Hepatocyte (in vitro differentiated cells): ENCODE data around the gene UNKL. TPM values are rescaled to one million over a fixed set of nuclear protein-coding genes. Genes with fewer than 3 reads are reported as not detected.

Experiments
- DNase-seq: peaks from one replicate; pipeline ENCODE4 v3.0.0-alpha.2; 2016; ENCODE audit warnings: low spot score
- H2AFZ ChIP-seq: fragments of 200-600 bp; sonication (generic); 2 replicates; pipeline ENCODE4 v1.6.0; 2016; ENCODE audit warnings: antibody characterized with exemption, mild to moderate bottlenecking
- H3K27ac ChIP-seq: fragments of 200-600 bp; sonication (generic); 2 replicates; pipeline ENCODE4 v1.5.1; 2016; ENCODE audit warnings: mild to moderate bottlenecking
- H3K27me3 ChIP-seq: fragments of 200-600 bp; sonication (generic); 2 replicates; pipeline ENCODE4 v1.6.1; 2016
- H3K36me3 ChIP-seq: fragments of 200-600 bp; sonication (generic); replicated peaks from 2 replicates; pipeline ENCODE4 v1.5.1; 2016; ENCODE audit warnings: low read depth; ENCODE audit not compliant: insufficient read depth
- H3K4me1 ChIP-seq: fragments of 200-600 bp; sonication (generic); 2 replicates; pipeline ENCODE4 v1.5.1; 2016; ENCODE audit warnings: mild to moderate bottlenecking, moderate library complexity; ENCODE audit not compliant: insufficient read depth
- H3K4me2 ChIP-seq: fragments of 200-600 bp; sonication (generic); 2 replicates; pipeline ENCODE4 v1.6.0; 2016
- H3K4me3 ChIP-seq: fragments of 200-600 bp; sonication (generic); 2 replicates; pipeline ENCODE4 v1.5.1; 2016; ENCODE audit warnings: mild to moderate bottlenecking
- H3K79me2 ChIP-seq: fragments of 200-600 bp; sonication (generic); 2 replicates; pipeline ENCODE4 v1.6.0; 2017; ENCODE audit warnings: mild to moderate bottlenecking
- H3K9me2 ChIP-seq: fragments of 200-600 bp; sonication (generic); replicated peaks from 2 replicates; pipeline ENCODE4 v1.6.0; 2017; ENCODE audit warnings: mild to moderate bottlenecking; ENCODE audit not compliant: insufficient read depth
- H3K9me3 ChIP-seq: fragments of 200-600 bp; sonication (generic); 2 replicates; pipeline ENCODE4 v1.5.1; 2016; ENCODE audit warnings: low read depth, mild to moderate bottlenecking
- H4K20me1 ChIP-seq: fragments of 200-600 bp; sonication (generic); 2 replicates; pipeline ENCODE4 v1.6.0; 2016; ENCODE audit warnings: mild to moderate bottlenecking; ENCODE audit not compliant: insufficient read depth, poor library complexity, severe bottlenecking
- CTCF ChIP-seq: fragments of 200-600 bp; sonication (generic); IDR thresholded peaks from 2 replicates; pipeline ENCODE4 v1.5.1; 2016; ENCODE audit warnings: antibody characterized with exemption, mild to moderate bottlenecking; ENCODE audit not compliant: poor library complexity
- EZH2 ChIP-seq: fragments of 200-600 bp; sonication (generic); IDR thresholded peaks from 2 replicates; pipeline ENCODE4 v1.6.1; 2016; ENCODE audit warnings: antibody characterized with exemption, mild to moderate bottlenecking, borderline replicate concordance
- EZH2phosphoT487 ChIP-seq: fragments of 200-600 bp; sonication (generic); IDR thresholded peaks from one replicate; pipeline ENCODE4 v1.6.1; 2018; ENCODE audit warnings: antibody characterized with exemption, mild to moderate bottlenecking, low read depth, moderate library complexity; ENCODE audit not compliant: unreplicated experiment, severe bottlenecking
- WGBS: methylation state at CpG from one replicate; pipeline ENCODE4 v1.1.6; 2016; ENCODE audit warnings: low lambda C conversion rate; ENCODE audit errors: missing lambda C conversion rate; 5-methylcytosine and 5-hydroxymethylcytosine counted together
- polyA plus RNA-seq: library from polyadenylated mRNA; unstranded; fragments of >200 nt; fragmentation: Nextera tagmentation; extraction: Ambion mirVana; gene quantifications from 2 replicates; pipeline ENCODE4 v1.2.1, GENCODE V29; 2016
- total RNA-seq: library from RNA; depleted of rRNA; stranded (reverse); fragments of >200 nt; gene quantifications from 2 replicates; pipeline ENCODE4 v1.2.3, GENCODE V29; 2014

The UNKL gene
- total and polyA plus RNA-seq, 2 experiments from 2014 or later: 8.5 to 10.3 TPM

- no peaks in the 10 kb centered on the region for H3K9me2 ChIP-seq
- DNase-seq: no peak
- TF ChIP-seq EZH2: no peak
- no peak for TF ChIP-seq CTCF
- TF ChIP-seq EZH2phosphoT487: no peak
- no peak overlapping the region for H3K4me2 ChIP-seq
- 93% methylated on average over 28 of the region's 29 CpGs for WGBS
- H4K20me1 ChIP-seq: no peaks in the 10 kb centered on the region
- H3K27me3 ChIP-seq: no peaks in the 10 kb centered on the region
- H3K4me3 ChIP-seq: no peak overlapping the region
- H3K27ac ChIP-seq: no peak overlapping the region
- no peaks in the 10 kb centered on the region for H3K4me1 ChIP-seq
- no peaks in the 10 kb centered on the region for H3K79me2 ChIP-seq
- H3K36me3 ChIP-seq: no peaks in the 10 kb centered on the region
- H2AFZ ChIP-seq: no peak overlapping the region
- no peaks in the 10 kb centered on the region for H3K9me3 ChIP-seq
These were observed 35.7 kb upstream of the UNKL start for GRCh38 chr16:1450218-1450617.

- no peak overlapping the region for H2AFZ ChIP-seq
- no peaks in the 10 kb centered on the region for H3K27me3 ChIP-seq
- no peaks in the 10 kb centered on the region for H3K4me1 ChIP-seq
- no peaks in the 10 kb centered on the region for H4K20me1 ChIP-seq
- WGBS: 98% methylated on average over 25 of the region's 25 CpGs
- H3K27ac ChIP-seq: no peak overlapping the region
- H3K4me3 ChIP-seq: no peak overlapping the region
- no peaks in the 10 kb centered on the region for H3K9me3 ChIP-seq
- no peaks in the 10 kb centered on the region for H3K36me3 ChIP-seq
- no peak for TF ChIP-seq CTCF
- no peak for TF ChIP-seq EZH2phosphoT487
- no peak for TF ChIP-seq EZH2
- DNase-seq: no peak
- no peaks in the 10 kb centered on the region for H3K79me2 ChIP-seq
- H3K9me2 ChIP-seq: no peaks in the 10 kb centered on the region
- no peak overlapping the region for H3K4me2 ChIP-seq
These were observed 34.8 kb upstream of the UNKL start for GRCh38 chr16:1449201-1449788.

- 98% methylated on average over 16 of the region's 30 CpGs for WGBS
- no peak for DNase-seq
These were observed 34.1 kb upstream of the UNKL start for GRCh38 chr16:1448536-1449116.

More at GRCh38 chr16:1448536-1449116, 34.1 kb upstream of the UNKL start:
- no peaks in the 10 kb centered on the region for H3K36me3 ChIP-seq
- H3K27me3 ChIP-seq: no peaks in the 10 kb centered on the region
- no peaks in the 10 kb centered on the region for H3K9me2 ChIP-seq
- TF ChIP-seq CTCF (no peak), EZH2phosphoT487 (no peak), EZH2 (no peak)
- H3K4me1 ChIP-seq: no peaks in the 10 kb centered on the region
- H2AFZ ChIP-seq: no peak overlapping the region
- H3K4me2 ChIP-seq: no peak overlapping the region
- H3K79me2 ChIP-seq: no peaks in the 10 kb centered on the region
- H4K20me1 ChIP-seq: no peaks in the 10 kb centered on the region
- no peak overlapping the region for H3K4me3 ChIP-seq
- no peaks in the 10 kb centered on the region for H3K9me3 ChIP-seq
- H3K27ac ChIP-seq: no peak overlapping the region
